Effector memory CD4-positive, alpha-beta T cell (primary cell): ENCODE results near the gene SUPT7L.

Source experiments
- DNase-seq, 3 donors: peaks; one replicate each; pipeline ENCODE4 v3.0.0-alpha.2; 2020
- H3K27ac ChIP-seq: 2 replicates; pipeline ENCODE4 v1.7.0; 2013; ENCODE audit warnings: mild to moderate bottlenecking, low read length, moderate library complexity; ENCODE audit not compliant: insufficient read depth, poor library complexity, severe bottlenecking
- H3K27me3 ChIP-seq: replicated peaks from 2 replicates; pipeline ENCODE4 v1.7.0; 2013; ENCODE audit warnings: mild to moderate bottlenecking, low read length; ENCODE audit not compliant: insufficient read depth, control insufficient read depth, poor library complexity, severe bottlenecking
- H3K36me3 ChIP-seq: 2 replicates; pipeline ENCODE4 v1.7.0; 2013; ENCODE audit warnings: mild to moderate bottlenecking, low read length, moderate library complexity; ENCODE audit not compliant: control insufficient read depth, insufficient read depth
- H3K4me1 ChIP-seq: 2 replicates; pipeline ENCODE4 v1.7.0; 2013; ENCODE audit warnings: low read length, mild to moderate bottlenecking; ENCODE audit not compliant: control insufficient read depth, insufficient read depth, poor library complexity, severe bottlenecking
- H3K4me3 ChIP-seq: 2 replicates; pipeline ENCODE4 v1.7.0; 2013; ENCODE audit warnings: low read length, low read depth, mild to moderate bottlenecking; ENCODE audit not compliant: insufficient read depth, poor library complexity, severe bottlenecking
- H3K9me3 ChIP-seq: 2 replicates; pipeline ENCODE4 v1.7.0; 2013; ENCODE audit warnings: mild to moderate bottlenecking, low read length, moderate library complexity; ENCODE audit not compliant: control insufficient read depth

SUPT7L gene

GRCh38 chr2:27664622-27665363 is 1.4 kb upstream of the SUPT7L start:
- H3K36me3 ChIP-seq: peaks cover 37% of the 10 kb centered on the region
- no peaks in the 10 kb centered on the region for H3K9me3 ChIP-seq
- no peak for DNase-seq
- H3K27me3 ChIP-seq: no peaks in the 10 kb centered on the region
- H3K27ac ChIP-seq: peak overlapping the region; percentile 96
- peaks cover 19% of the 10 kb centered on the region for H3K4me1 ChIP-seq
- peak overlapping the region; percentile 88 for H3K4me3 ChIP-seq

GRCh38 chr2:27664154-27664574 is 750 bp upstream of the SUPT7L start:
- Histone ChIP-seq H3K4me3 (peak overlapping the region; percentile 88), H3K36me3 (peaks cover 39% of the 10 kb centered on the region), H3K27ac (peak overlapping the region; percentile 96), H3K9me3 (no peaks in the 10 kb centered on the region), H3K27me3 (no peaks in the 10 kb centered on the region), H3K4me1 (peaks cover 19% of the 10 kb centered on the region)
- no peak for DNase-seq

- DNase-seq: no peak
- Histone ChIP-seq H3K27ac (no peak overlapping the region), H3K4me1 (peaks cover 19% of the 10 kb centered on the region), H3K4me3 (no peak overlapping the region), H3K27me3 (no peaks in the 10 kb centered on the region), H3K36me3 (peaks cover 41% of the 10 kb centered on the region), H3K9me3 (no peaks in the 10 kb centered on the region)
These were observed 2.0 kb downstream of the SUPT7L start for GRCh38 chr2:27661371-27661770.

GRCh38 chr2:27655155-27655951 is 8.1 kb downstream of the SUPT7L start:
- Histone ChIP-seq H3K4me1 (no peaks in the 10 kb centered on the region), H3K27me3 (no peaks in the 10 kb centered on the region), H3K4me3 (no peak overlapping the region), H3K36me3 (peaks cover 71% of the 10 kb centered on the region), H3K27ac (no peak overlapping the region), H3K9me3 (no peaks in the 10 kb centered on the region)
- DNase-seq: no peak

GRCh38 chr2:27653397-27653796 is 10.0 kb downstream of the SUPT7L start:
- Histone ChIP-seq H3K36me3 (peaks cover 78% of the 10 kb centered on the region), H3K4me1 (no peaks in the 10 kb centered on the region), H3K9me3 (no peaks in the 10 kb centered on the region), H3K27ac (no peak overlapping the region), H3K27me3 (no peaks in the 10 kb centered on the region), H3K4me3 (no peak overlapping the region)
- DNase-seq: no peak

- H3K9me3 ChIP-seq: no peaks in the 10 kb centered on the region
- peaks cover 78% of the 10 kb centered on the region for H3K36me3 ChIP-seq
- H3K27me3 ChIP-seq: no peaks in the 10 kb centered on the region
- no peak overlapping the region for H3K27ac ChIP-seq
- no peak for DNase-seq
- no peak overlapping the region for H3K4me3 ChIP-seq
- H3K4me1 ChIP-seq: no peaks in the 10 kb centered on the region
These were observed 10.6 kb downstream of the SUPT7L start for GRCh38 chr2:27652790-27653189.

GRCh38 chr2:27652341-27652740 is 11.1 kb downstream of the SUPT7L start:
- Histone ChIP-seq H3K4me1 (no peaks in the 10 kb centered on the region), H3K27ac (no peak overlapping the region), H3K27me3 (no peaks in the 10 kb centered on the region), H3K4me3 (no peak overlapping the region), H3K36me3 (peaks cover 78% of the 10 kb centered on the region), H3K9me3 (no peaks in the 10 kb centered on the region)
- no peak for DNase-seq

- H3K4me1 ChIP-seq: no peaks in the 10 kb centered on the region
- H3K27ac ChIP-seq: no peak overlapping the region
- H3K36me3 ChIP-seq: peaks cover 68% of the 10 kb centered on the region
- no peak for DNase-seq
- H3K27me3 ChIP-seq: no peaks in the 10 kb centered on the region
- H3K9me3 ChIP-seq: no peaks in the 10 kb centered on the region
- no peak overlapping the region for H3K4me3 ChIP-seq
These were observed 12.4 kb downstream of the SUPT7L start for GRCh38 chr2:27651056-27651455.

GRCh38 chr2:27647737-27648136 is 15.7 kb downstream of the SUPT7L start:
- H3K36me3 ChIP-seq: peaks cover 56% of the 10 kb centered on the region
- H3K9me3 ChIP-seq: no peaks in the 10 kb centered on the region
- no peak overlapping the region for H3K27ac ChIP-seq
- no peak for DNase-seq
- no peaks in the 10 kb centered on the region for H3K4me1 ChIP-seq
- H3K27me3 ChIP-seq: no peaks in the 10 kb centered on the region
- H3K4me3 ChIP-seq: no peak overlapping the region

GRCh38 chr2:27647289-27647688 is 16.1 kb downstream of the SUPT7L start:
- Histone ChIP-seq H3K4me3 (no peak overlapping the region), H3K36me3 (peaks cover 52% of the 10 kb centered on the region)

More at GRCh38 chr2:27647289-27647688, 16.1 kb downstream of the SUPT7L start:
- Histone ChIP-seq H3K9me3 (no peaks in the 10 kb centered on the region), H3K27ac (no peak overlapping the region), H3K27me3 (no peaks in the 10 kb centered on the region), H3K4me1 (no peaks in the 10 kb centered on the region)
- DNase-seq: no peak
